Loucy (cell line): ENCODE data around the gene FAM181A.

Source experiments
- H2AFZ ChIP-seq: fragments of 200-600 bp; sonication (generic); 2 replicates; pipeline ENCODE4 v1.6.0; 2016; ENCODE audit warnings: antibody characterized with exemption, mild to moderate bottlenecking, low read length, moderate library complexity
- H3F3A ChIP-seq: fragments of 200-600 bp; 2 replicates; pipeline ENCODE4 v1.6.0; 2016; ENCODE audit warnings: antibody characterized with exemption, low read depth, mild to moderate bottlenecking
- H3K27me3 ChIP-seq: fragments of 200-600 bp; sonication (generic); 2 replicates; pipeline ENCODE4 v1.6.1; 2014; ENCODE audit warnings: low read length, mild to moderate bottlenecking; ENCODE audit not compliant: insufficient read depth, poor library complexity, severe bottlenecking
- H3K36me3 ChIP-seq: fragments of 200-600 bp; sonication (generic); 2 replicates; pipeline ENCODE4 v1.6.1; 2016; ENCODE audit warnings: low read length; ENCODE audit not compliant: insufficient read depth
- H3K4me1 ChIP-seq: fragments of 200-600 bp; sonication (generic); 2 replicates; pipeline ENCODE4 v1.5.1; 2014; ENCODE audit warnings: low read length, mild to moderate bottlenecking; ENCODE audit not compliant: insufficient read depth, poor library complexity, severe bottlenecking
- H3K4me2 ChIP-seq: fragments of 200-600 bp; sonication (generic); 2 replicates; pipeline ENCODE4 v1.6.0; 2014; ENCODE audit warnings: antibody characterized with exemption, low read length, low read depth, mild to moderate bottlenecking; ENCODE audit not compliant: poor library complexity, severe bottlenecking
- H3K4me3 ChIP-seq: fragments of 200-600 bp; sonication (generic); 2 replicates; pipeline ENCODE4 v1.5.1; 2014; ENCODE audit warnings: low read length, mild to moderate bottlenecking, mixed read lengths; ENCODE audit not compliant: poor library complexity, severe bottlenecking
- H3K79me2 ChIP-seq: fragments of 200-600 bp; sonication (generic); 2 replicates; pipeline ENCODE4 v1.6.1; 2014; ENCODE audit warnings: low read length; ENCODE audit not compliant: insufficient read depth
- H3K9ac ChIP-seq: fragments of 200-600 bp; sonication (generic); 2 replicates; pipeline ENCODE4 v1.6.0; 2014; ENCODE audit warnings: mild to moderate bottlenecking, low read depth, low read length, moderate library complexity; ENCODE audit not compliant: poor library complexity, severe bottlenecking
- H3K9me2 ChIP-seq: fragments of 200-600 bp; sonication (generic); replicated peaks from 2 replicates; pipeline ENCODE4 v1.6.1; 2016; ENCODE audit warnings: low read depth, low read length, mixed read lengths
- H3K9me3 ChIP-seq: fragments of 200-600 bp; sonication (generic); 2 replicates; pipeline ENCODE4 v1.6.1; 2014; ENCODE audit warnings: mild to moderate bottlenecking, antibody characterized with exemption, low read length, low read depth; ENCODE audit not compliant: insufficient read depth
- H4K20me1 ChIP-seq: fragments of 200-600 bp; sonication (generic); 2 replicates; pipeline ENCODE4 v1.6.0; 2014; ENCODE audit warnings: antibody characterized with exemption, low read length, mild to moderate bottlenecking; ENCODE audit not compliant: insufficient read depth, poor library complexity, severe bottlenecking
- CTCF ChIP-seq: fragments of 200-600 bp; sonication (generic); conservative IDR thresholded peaks from 2 replicates; pipeline ENCODE4 v1.5.1; 2014; ENCODE audit warnings: mild to moderate bottlenecking, antibody characterized with exemption, low read length
- EZH2phosphoT487 ChIP-seq: fragments of 200-600 bp; IDR thresholded peaks from 2 replicates; pipeline ENCODE4 v1.6.1; 2018; ENCODE audit warnings: antibody characterized with exemption, mild to moderate bottlenecking, moderate library complexity, borderline replicate concordance

Gene FAM181A

GRCh38 chr14:93938751-93939303, 11.7 kb downstream of the FAM181A start:
- Histone ChIP-seq H3F3A (no peaks in the 10 kb centered on the region), H4K20me1 (no peaks in the 10 kb centered on the region), H3K36me3 (no peaks in the 10 kb centered on the region), H2AFZ (no peak overlapping the region), H3K4me3 (no peak overlapping the region), H3K9me3 (no peaks in the 10 kb centered on the region), H3K9ac (no peak overlapping the region), H3K4me1 (no peaks in the 10 kb centered on the region), H3K9me2 (no peaks in the 10 kb centered on the region), H3K79me2 (no peaks in the 10 kb centered on the region), H3K27me3 (no peaks in the 10 kb centered on the region), H3K4me2 (no peak overlapping the region)
- TF ChIP-seq EZH2phosphoT487 (no peak), CTCF (no peak)

GRCh38 chr14:93939304-93940229, 12.4 kb downstream of the FAM181A start:
- Histone ChIP-seq H3K9ac (no peak overlapping the region), H3K4me2 (no peak overlapping the region), H3K9me2 (no peaks in the 10 kb centered on the region), H3K4me1 (no peaks in the 10 kb centered on the region), H3K79me2 (no peaks in the 10 kb centered on the region), H3F3A (no peaks in the 10 kb centered on the region), H3K36me3 (no peaks in the 10 kb centered on the region), H4K20me1 (no peaks in the 10 kb centered on the region), H3K9me3 (no peaks in the 10 kb centered on the region), H2AFZ (no peak overlapping the region), H3K4me3 (no peak overlapping the region), H3K27me3 (no peaks in the 10 kb centered on the region)
- TF ChIP-seq CTCF (peak; percentile 49), EZH2phosphoT487 (no peak)

DNA sequence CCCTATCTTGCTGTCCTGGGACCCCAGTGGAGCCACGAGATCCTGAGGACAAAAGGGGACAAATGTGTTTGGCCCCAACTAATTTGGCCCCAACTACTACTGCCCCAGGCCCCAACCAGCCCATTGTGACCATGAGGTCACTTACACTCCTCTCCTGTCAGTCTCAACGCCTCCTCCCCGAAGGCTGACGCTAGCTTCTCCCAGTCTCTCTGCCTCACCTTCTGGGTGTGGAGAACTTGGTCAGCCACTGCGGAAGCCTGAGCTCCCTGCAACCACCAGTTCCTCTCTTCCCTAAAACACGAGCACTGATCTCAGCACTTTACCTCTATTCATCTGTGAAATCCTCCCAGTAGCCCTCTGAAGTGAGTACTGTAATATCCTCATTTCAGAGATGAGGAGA, 13.3 kb downstream of the FAM181A start:
- no peaks in the 10 kb centered on the region for H3K9me2 ChIP-seq
- H3K9me3 ChIP-seq, result no peaks in the 10 kb centered on the region
- H2AFZ ChIP-seq, result no peak overlapping the region
- no peaks in the 10 kb centered on the region for H3F3A ChIP-seq
- H3K27me3 ChIP-seq, result no peaks in the 10 kb centered on the region
- no peak overlapping the region for H3K4me2 ChIP-seq
- no peaks in the 10 kb centered on the region for H3K79me2 ChIP-seq
- no peak overlapping the region for H3K4me3 ChIP-seq
- no peaks in the 10 kb centered on the region for H4K20me1 ChIP-seq
- TF ChIP-seq EZH2phosphoT487 (no peak), CTCF (no peak)
- no peak overlapping the region for H3K9ac ChIP-seq
- no peaks in the 10 kb centered on the region for H3K4me1 ChIP-seq
- H3K36me3 ChIP-seq, result no peaks in the 10 kb centered on the region
